Endothelial cell of umbilical vein (primary cell): ENCODE results near the gene PSD4. TPM values are rescaled to one million over a fixed set of nuclear protein-coding genes. Genes with fewer than 3 reads are reported as not detected.

Source experiments
- BruUV-seq: library from RNA; stranded (reverse); fragments of 400-500 nt; replicated peaks from 2 replicates; lab custom pipeline; 2021; lab: Mats Ljungman, UMichigan
- CTCF ChIA-PET: fragments of 300-600, 350-600 bp; sonication (Branson Sonifier 250); formaldehyde crosslinking; loops from one replicate; lab custom pipeline; 2021; ENCODE audit warnings: antibody characterized with exemption, inconsistent platforms; lab: Charles Lee
- POLR2A ChIA-PET: fragments of 300-600, 350-600 bp; sonication (Branson Sonifier 250); formaldehyde crosslinking; loops from one replicate; lab custom pipeline; 2021; ENCODE audit warnings: antibody characterized with exemption, inconsistent platforms; lab: Charles Lee
- DNase-seq: peaks from one replicate; pipeline ENCODE4 v3.0.0-alpha.2; 2011; ENCODE audit warnings: low read depth, low spot score
- FAIRE-seq: peaks from 2 replicates; lab custom pipeline; 2011; peaks lifted over from hg19 to GRCh38; lab: Jason Lieb, UNC
- H2AFZ ChIP-seq: 2 replicates; pipeline ENCODE4 v1.6.0; 2012; ENCODE audit warnings: low read depth, low read length, control low read depth, inconsistent platforms
- H3K27ac ChIP-seq: 2 replicates; pipeline ENCODE4 v1.5.1; 2011; ENCODE audit warnings: low read depth, mild to moderate bottlenecking, control low read depth, low read length, moderate library complexity; ENCODE audit not compliant: insufficient read depth
- H3K27me3 ChIP-seq, 2 experiments: 2 replicates each; pipeline versions ENCODE4 v1.6.0 to v1.6.1; 2011; ENCODE audit warnings: low read length in 2 of 2, mixed read lengths in 1 of 2; ENCODE audit not compliant: control insufficient read depth in 2 of 2, insufficient read depth in 2 of 2
- H3K36me3 ChIP-seq, 2 experiments: 2 replicates in 1 of 2; 3 replicates in 1 of 2; pipeline ENCODE4 v1.5.1; 2011; ENCODE audit warnings: low read length in 2 of 2, mild to moderate bottlenecking in 1 of 2, moderate library complexity in 1 of 2; ENCODE audit not compliant: control insufficient read depth in 2 of 2, insufficient read depth in 2 of 2; ENCODE audit errors: extremely low read depth in 1 of 2
- H3K4me1 ChIP-seq: 3 replicates; pipeline ENCODE4 v1.5.1; 2011; ENCODE audit warnings: mild to moderate bottlenecking, low read length; ENCODE audit not compliant: control insufficient read depth, insufficient read depth; ENCODE audit errors: extremely low read depth
- H3K4me2 ChIP-seq: 2 replicates; pipeline ENCODE4 v1.6.1; 2011; ENCODE audit warnings: low read length, control low read depth, mixed read lengths; ENCODE audit not compliant: insufficient read depth
- H3K4me3 ChIP-seq, 3 experiments: fragments of 200-600 bp in 1 of 3; sonication (generic), shearing (Covaris generic) in 1 of 3; replicated peaks in 1 of 3; 2 replicates each; pipeline ENCODE4 v1.5.1; 2011 to 2016; ENCODE audit warnings: control low read depth in 3 of 3, low read length in 3 of 3, mild to moderate bottlenecking in 2 of 3, inconsistent platforms in 1 of 3, low read depth in 1 of 3, moderate library complexity in 1 of 3; ENCODE audit not compliant: insufficient read depth in 1 of 3
- H3K79me2 ChIP-seq: 2 replicates; pipeline ENCODE4 v1.6.0; 2012; ENCODE audit warnings: low read length, inconsistent platforms; ENCODE audit not compliant: control insufficient read depth, insufficient read depth
- H3K9ac ChIP-seq: replicated peaks from 2 replicates; pipeline ENCODE3; 2011; ENCODE audit warnings: low read length, control low read depth; ENCODE audit not compliant: insufficient read depth; ENCODE audit errors: extremely low read depth
- H3K9me1 ChIP-seq: replicated peaks from 3 replicates; pipeline ENCODE4 v1.6.0; 2011; ENCODE audit warnings: mild to moderate bottlenecking, low read length; ENCODE audit not compliant: control insufficient read depth, insufficient read depth; ENCODE audit errors: extremely low read depth
- H3K9me3 ChIP-seq: replicated peaks from 2 replicates; pipeline ENCODE4 v1.5.1; 2012; ENCODE audit warnings: low read length, inconsistent platforms; ENCODE audit not compliant: control insufficient read depth, insufficient read depth
- H4K20me1 ChIP-seq: replicated peaks from 2 replicates; pipeline ENCODE3; 2011; ENCODE audit warnings: mild to moderate bottlenecking, low read length; ENCODE audit not compliant: control insufficient read depth, insufficient read depth; ENCODE audit errors: extremely low read depth
- CTCF ChIP-seq, 2 donors: IDR thresholded peaks; 1 replicate in 1 of 2; 2 replicates in 1 of 2; pipeline ENCODE4 v1.5.1; 2011; ENCODE audit warnings: low read length in 2 of 2, mild to moderate bottlenecking in 2 of 2, moderate library complexity in 2 of 2, control low read depth in 1 of 2, inconsistent platforms in 1 of 2, low read depth in 1 of 2; ENCODE audit not compliant: insufficient read depth in 1 of 2; ENCODE audit errors: extremely low read depth in 1 of 2
- EZH2 ChIP-seq: IDR thresholded peaks from 2 replicates; pipeline ENCODE4 v1.6.1; 2012; ENCODE audit warnings: borderline replicate concordance, low read depth, mild to moderate bottlenecking, moderate library complexity, low read length, inconsistent platforms; ENCODE audit not compliant: severe bottlenecking
- FOS ChIP-seq: IDR thresholded peaks from 2 replicates; pipeline ENCODE4 v1.6.1; 2011; ENCODE audit warnings: mild to moderate bottlenecking, low read length, moderate library complexity, borderline replicate concordance; ENCODE audit not compliant: insufficient read depth
- GATA2 ChIP-seq: IDR thresholded peaks from 2 replicates; pipeline ENCODE4 v1.7.0; 2011; ENCODE audit warnings: low read depth, mild to moderate bottlenecking, moderate library complexity, mixed read lengths, low read length; ENCODE audit not compliant: insufficient read length, insufficient read depth
- JUN ChIP-seq: IDR thresholded peaks from 2 replicates; pipeline ENCODE4 v1.6.1; 2011; ENCODE audit warnings: borderline replicate concordance, low read depth; ENCODE audit not compliant: insufficient read length, insufficient read depth
- MAX ChIP-seq: IDR thresholded peaks from 2 replicates; pipeline ENCODE4 v1.6.1; 2011; ENCODE audit not compliant: insufficient read depth, insufficient read length
- MYC ChIP-seq: IDR thresholded peaks from one replicate; pipeline ENCODE4 v1.6.1; 2011; ENCODE audit warnings: mild to moderate bottlenecking, low read depth, low read length
- POLR2A ChIP-seq: IDR thresholded peaks from 2 replicates; pipeline ENCODE4 v1.6.1; 2012; ENCODE audit warnings: low read depth, mild to moderate bottlenecking, control low read depth, low read length
- POLR2AphosphoS5 ChIP-seq: IDR thresholded peaks from 2 replicates; pipeline ENCODE4 v1.6.1; 2012; ENCODE audit warnings: low read depth, mild to moderate bottlenecking, control low read depth, low read length, moderate library complexity; ENCODE audit not compliant: insufficient read depth
- dilution Hi-C: fragments of 300-500 bp; cut with MboI; formaldehyde crosslinking; loops from one replicate; pipeline ENCODE4 v1.15.0; 2019; ENCODE audit warnings: low sequenced_read_pairs; ENCODE audit not compliant: extremely low pct_ligation_motif_present
- intact Hi-C: fragments of 100-400 bp; cut with micrococcal nuclease; formaldehyde crosslinking; loops from one replicate; pipeline ENCODE4 v1.10.0; 2022
- polyA plus RNA-seq, 4 experiments: library from polyadenylated mRNA; depleted of rRNA in 3 of 4; stranded (reverse) in 3 of 4; unstranded in 1 of 4; fragments of >200 nt; gene quantifications; 2 replicates each; pipeline versions ENCODE4 v1.2.1 to v1.2.3, GENCODE V29; 2011 to 2012; ENCODE audit warnings: missing spikeins in 1 of 4
- total RNA-seq: library from RNA; stranded (reverse); gene quantifications from 2 replicates; pipeline ENCODE4 v1.2.3, GENCODE V29; 2021

Gene PSD4
- total and polyA plus RNA-seq, 2 donors (not counting 3 experiments of a cell fraction or from before 2014, with no cell fraction given): 0.01 to 0.24 TPM

GRCh38 chr2:113169002-113169530 is 4.7 kb upstream of the PSD4 start:
- H3K9me1 ChIP-seq: no peaks in the 10 kb centered on the region
- ChIA-PET CTCF (interaction anchor here (1.2 to 2.6 kb wide), 2 partner anchors 8 to 31 kb away, joined by 4 to 8 read pairs; no protein-coding TSS in a partner anchor), POLR2A (no interaction called here)
- H3K9ac ChIP-seq: no peak overlapping the region
- no peak overlapping the region for H3K27ac ChIP-seq
- dilution Hi-C loops: no loop called here
- H3K27me3 ChIP-seq: peaks cover 0 to 24% of the 10 kb centered on the region in 2 experiments
- no peak overlapping the region for H3K4me3 ChIP-seq
- FAIRE-seq (no peak), DNase-seq (no peak)
- no peaks in the 10 kb centered on the region for H3K36me3 ChIP-seq
- no peaks in the 10 kb centered on the region for H3K79me2 ChIP-seq
- TF ChIP-seq JUN (no peak), POLR2A (no peak), GATA2 (no peak), POLR2AphosphoS5 (no peak), MYC (no peak), EZH2 (no peak), CTCF (IDR thresholded peaks at IDR 0.05; ENCODE audit: extremely low read depth in 1 of 2, insufficient read depth in 1 of 2, low read depth in 1 of 2, low read length in 2 of 2) (no peak), FOS (no peak), MAX (no peak)
- BruUV-seq: no TSS peak
- no peaks in the 10 kb centered on the region for H3K9me3 ChIP-seq
- intact Hi-C loops: no loop called here
- no peaks in the 10 kb centered on the region for H3K4me1 ChIP-seq
- H4K20me1 ChIP-seq: no peaks in the 10 kb centered on the region
- no peak overlapping the region for H3K4me2 ChIP-seq
- H2AFZ ChIP-seq: no peak overlapping the region
